Stimulated activated CD8-positive, alpha-beta memory T cell treated with anti-CD3 and anti-CD28 coated beads, Interleukin-7, amount 100 ng/mL, for 1 hour (primary cell): ENCODE results near the gene CRIP1.

ENCODE experiments used
- DNase-seq, 2 donors: peaks; one replicate each; pipeline ENCODE4 v3.0.0-alpha.2; 2020; ENCODE audit warnings: low read depth in 2 of 2

Gene CRIP1

GRCh38 chr14:105531894-105532623 lies 45.4 kb downstream of the CRIP1 start:
- DNase-seq = no peak

DNA sequence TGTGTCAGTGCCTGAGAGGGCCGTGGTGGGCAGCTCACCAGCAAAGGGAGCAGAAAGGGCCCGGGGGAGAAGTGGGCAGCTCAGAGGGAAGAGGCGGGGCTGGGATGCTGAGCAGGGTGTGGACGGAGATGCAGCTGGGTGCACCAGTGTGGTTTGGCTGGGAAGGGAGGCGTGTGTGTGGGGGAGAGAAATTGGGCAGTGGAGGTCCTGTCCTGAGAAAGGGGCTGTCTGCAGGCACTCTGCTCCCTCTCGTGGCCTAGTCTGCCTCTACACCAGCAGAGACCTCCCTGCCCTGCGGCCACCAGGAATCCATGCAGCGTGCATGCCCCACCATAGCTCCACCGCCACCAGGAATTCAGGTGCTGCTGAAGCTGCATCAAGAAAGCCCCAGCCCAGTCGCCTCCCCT lies 46.1 kb downstream of the CRIP1 start:
- no peak for DNase-seq

GRCh38 chr14:105533391-105533790 lies 46.7 kb downstream of the CRIP1 start:
- DNase-seq = no peak

DNA sequence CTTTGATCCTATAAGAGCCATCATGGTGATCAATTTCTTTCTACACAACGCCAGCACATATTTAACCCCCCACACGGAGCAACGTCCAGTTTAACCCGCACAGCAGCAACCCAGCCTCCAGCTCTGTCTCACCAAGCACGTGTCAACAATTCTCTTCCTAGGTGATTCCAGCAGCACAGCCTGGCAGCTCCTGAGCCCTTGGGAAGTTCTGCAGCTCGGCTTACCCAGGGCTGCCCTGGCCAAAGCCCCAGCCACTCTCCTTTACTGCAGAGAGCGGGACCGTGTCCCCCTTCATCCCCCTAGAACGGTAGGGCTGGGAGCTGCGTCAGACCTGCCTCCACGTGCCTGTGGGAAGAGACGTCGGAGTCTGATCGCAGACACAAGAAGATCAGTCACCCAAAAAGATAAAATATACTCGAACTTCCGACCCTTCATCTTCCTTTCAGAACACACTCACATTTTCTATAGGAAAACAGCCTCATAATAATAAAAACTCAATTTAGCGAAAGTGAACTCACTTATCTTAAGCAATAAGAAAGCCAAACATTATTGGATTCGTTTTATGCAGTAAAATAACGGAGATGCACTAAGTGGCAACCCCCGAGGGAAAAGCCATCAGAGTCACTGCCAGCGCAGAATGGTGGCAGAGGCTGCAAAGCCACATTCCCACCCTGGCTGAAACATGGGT lies 47.3 kb downstream of the CRIP1 start:
- no peak for DNase-seq

DNA sequence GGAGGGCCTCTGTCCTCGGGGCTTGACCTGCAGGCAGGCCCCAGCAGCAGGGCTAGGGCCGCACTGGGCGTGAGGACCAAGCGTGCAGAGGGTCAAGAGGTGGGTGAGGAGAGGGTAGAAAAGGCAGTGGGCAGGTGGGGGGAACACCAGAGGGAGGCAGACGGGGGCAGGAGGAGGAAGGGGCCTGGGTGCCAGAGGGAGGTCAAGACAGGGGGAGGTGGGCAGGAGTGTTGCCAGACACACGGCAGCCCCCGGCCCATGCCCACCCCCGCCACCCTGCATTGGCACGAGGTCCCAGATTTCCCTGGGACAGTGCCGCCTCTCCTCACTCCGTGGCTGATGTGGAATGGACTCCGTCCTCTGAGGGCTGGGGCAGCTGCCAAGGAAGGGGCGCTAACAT lies 47.9 kb downstream of the CRIP1 start:
- DNase-seq = no peak

DNA sequence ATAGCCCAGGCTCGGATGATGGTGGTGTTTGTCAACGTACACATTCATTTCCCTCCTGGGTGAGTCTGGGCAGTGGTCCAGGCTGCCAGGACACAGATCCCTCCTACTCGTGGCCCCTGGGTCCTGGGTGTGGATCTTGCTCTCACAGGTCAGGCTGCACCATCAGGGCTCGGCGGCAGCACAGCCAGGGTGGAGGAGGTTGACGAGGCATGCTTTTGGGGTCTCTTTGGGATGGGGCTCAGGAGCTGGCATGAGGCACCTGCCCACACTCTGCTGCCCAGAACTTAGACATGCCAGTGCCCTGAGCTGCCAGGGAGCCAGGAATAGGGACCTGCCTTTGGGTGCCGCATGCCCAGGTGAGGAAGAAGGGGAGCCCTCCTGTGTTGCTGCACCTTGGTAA lies 49.4 kb downstream of the CRIP1 start:
- DNase-seq = no peak

- no peak for DNase-seq
Measured at GRCh38 chr14:105536691-105537579, 50.2 kb downstream of the CRIP1 start.

DNA sequence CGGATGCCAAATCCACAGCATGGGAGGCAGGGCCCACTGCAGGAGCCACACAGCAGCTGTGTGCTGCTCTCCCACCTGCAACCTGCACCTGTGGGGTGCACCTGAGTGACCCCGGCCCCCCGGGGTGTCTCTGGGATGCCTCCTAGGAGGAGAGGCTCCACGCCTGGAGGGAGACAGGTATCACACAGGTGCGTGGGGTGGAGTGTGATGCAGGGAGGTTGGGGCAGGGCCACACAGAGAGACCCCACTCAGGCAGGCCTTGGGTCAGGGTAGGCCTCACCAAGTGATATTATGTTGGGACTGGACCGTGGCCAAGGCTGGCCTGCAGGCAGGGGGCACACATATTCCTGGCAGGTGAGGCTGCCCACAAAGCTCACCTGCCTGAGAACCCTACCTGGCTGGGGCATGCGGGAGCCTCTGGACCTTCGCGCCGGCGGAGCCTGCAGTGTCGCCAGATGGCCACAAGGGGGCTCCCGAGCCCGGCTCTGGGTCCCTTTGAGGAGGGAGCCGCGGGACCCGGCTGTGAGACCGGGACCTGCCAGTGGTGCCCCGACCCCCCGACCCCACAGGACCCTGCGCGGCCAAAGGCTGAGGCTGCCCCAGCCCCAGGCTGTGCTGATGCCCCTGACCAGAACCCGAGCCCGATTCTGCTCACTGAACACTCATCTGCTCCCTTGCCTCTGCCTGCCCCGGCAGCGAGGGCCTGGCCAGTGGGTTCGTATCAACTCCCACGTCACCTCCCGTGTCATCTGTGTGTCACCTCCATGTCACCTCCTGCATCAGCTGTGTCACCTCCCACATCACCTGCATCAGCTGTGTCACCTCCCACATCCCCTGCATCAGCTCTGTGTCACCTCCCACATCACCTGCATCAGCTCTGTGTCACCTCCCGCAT lies 51.1 kb downstream of the CRIP1 start:
- peak; percentile 47 to 53 for DNase-seq
